Stimulated activated CD4-positive, alpha-beta T cell treated with anti-CD3 and anti-CD28 coated beads, Interleukin-12 subunit alpha, Interleukin-12 subunit beta, amount 100 ng/mL, for 24 hours (primary cell): Measurements from ENCODE around the gene MAP1B.
A peak's percentile ranks its signal among the peaks of the same experiment; 100 is the strongest.

ENCODE experiments used
- DNase-seq, 2 experiments: peaks; one replicate each; pipeline ENCODE4 v3.0.0-alpha.2; 2020; ENCODE audit warnings: low read depth in 2 of 2

The MAP1B gene

GRCh38 chr5:72096602-72097188 lies 10.6 kb upstream of the MAP1B start:
- DNase-seq = no peak

- DNase-seq = no peak
Observed at GRCh38 chr5:72101828-72102227, 5.4 kb upstream of the MAP1B start.

- no peak for DNase-seq
Observed at GRCh38 chr5:72106817-72107130, 501 bp upstream of the MAP1B start.

GRCh38 chr5:72107901-72108201 lies 576 bp downstream of the MAP1B start:
- no peak for DNase-seq

- peak in 1 of 2 experiments; percentile 19 for DNase-seq
Observed at GRCh38 chr5:72108202-72109061, 1.2 kb downstream of the MAP1B start.

- DNase-seq = no peak
Observed at GRCh38 chr5:72109062-72109411, 1.8 kb downstream of the MAP1B start.

- no peak for DNase-seq
Observed at GRCh38 chr5:72109625-72110024, 2.4 kb downstream of the MAP1B start.

GRCh38 chr5:72110394-72111013 lies 3.2 kb downstream of the MAP1B start:
- no peak for DNase-seq

- no peak for DNase-seq
Observed at GRCh38 chr5:72112389-72112788, 5.1 kb downstream of the MAP1B start.

GRCh38 chr5:72114629-72115028 lies 7.4 kb downstream of the MAP1B start:
- DNase-seq = no peak

GRCh38 chr5:72115296-72115695 lies 8.0 kb downstream of the MAP1B start:
- no peak for DNase-seq

GRCh38 chr5:72117307-72117706 lies 10.0 kb downstream of the MAP1B start:
- DNase-seq = no peak

- DNase-seq = no peak
Observed at GRCh38 chr5:72121052-72121779, 13.9 kb downstream of the MAP1B start.

GRCh38 chr5:72121780-72122445 lies 14.6 kb downstream of the MAP1B start:
- no peak for DNase-seq

GRCh38 chr5:72122602-72123001 lies 15.3 kb downstream of the MAP1B start:
- no peak for DNase-seq

GRCh38 chr5:72123764-72124376 lies 16.6 kb downstream of the MAP1B start:
- no peak for DNase-seq

- no peak for DNase-seq
Observed at GRCh38 chr5:72125271-72125940, 18.1 kb downstream of the MAP1B start.

- DNase-seq = no peak
Observed at GRCh38 chr5:72125941-72126620, 18.8 kb downstream of the MAP1B start.

- no peak for DNase-seq
Observed at GRCh38 chr5:72126796-72127195, 19.5 kb downstream of the MAP1B start.

GRCh38 chr5:72129725-72130124 lies 22.4 kb downstream of the MAP1B start:
- no peak for DNase-seq

- no peak for DNase-seq
Observed at GRCh38 chr5:72130351-72130761, 23.1 kb downstream of the MAP1B start.
